ENCODE data around the gene LONP1. TPM values are rescaled to one million over a fixed set of nuclear protein-coding genes. Genes with fewer than 3 reads are reported as not detected.

The LONP1 gene
- total RNA-seq, 1 donor from 2014 or later, result 77.8 TPM

DNA sequence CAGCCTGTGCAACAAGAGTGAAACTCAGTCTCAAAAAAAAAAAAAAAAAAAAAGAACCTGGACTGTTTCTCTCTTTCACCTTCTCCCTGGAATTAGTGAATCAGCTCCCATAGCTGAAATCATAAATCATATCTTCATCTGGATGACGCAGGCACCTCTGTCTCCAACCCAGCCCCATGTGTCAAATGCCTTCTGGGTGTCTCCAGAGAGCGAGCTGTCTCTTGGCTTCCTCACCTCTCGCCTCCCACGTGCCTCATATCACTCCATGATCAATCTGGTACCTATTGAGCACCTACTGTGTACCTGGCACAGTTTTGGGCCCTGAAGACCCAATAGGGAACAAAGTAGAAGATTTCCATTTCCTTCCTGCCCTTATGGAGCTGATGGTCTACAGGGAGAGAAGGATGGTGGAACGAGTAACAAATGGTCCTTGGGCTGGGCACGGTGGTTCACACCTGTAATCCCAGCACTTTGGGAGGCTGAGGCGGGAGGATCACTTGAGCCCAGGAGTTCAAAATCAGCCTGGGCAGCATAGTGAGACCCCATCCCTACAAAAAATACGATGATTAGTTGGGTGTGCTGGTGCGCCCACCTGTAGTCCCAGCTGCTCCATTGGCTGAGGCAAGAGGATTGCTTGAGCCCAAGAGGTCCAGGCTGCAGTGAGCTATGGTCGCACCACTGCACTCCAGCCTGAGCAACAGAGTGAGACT lies 36.6 kb downstream of the LONP1 start:
- FAIRE-seq (no peak), DNase-seq (ENCODE audit: low read depth) (no peak)
- Mint-ChIP-seq H3K36me3 (ENCODE audit: low read depth, unreplicated experiment) (peaks cover 3% of the 10 kb centered on the region), H3K27me3 (ENCODE audit: low read depth, unreplicated experiment) (no peaks in the 10 kb centered on the region), H3K4me3 (ENCODE audit: unreplicated experiment) (peak overlapping the region; percentile 8), H3K27ac (ENCODE audit: unreplicated experiment) (no peak overlapping the region), H3K4me1 (ENCODE audit: low read depth, unreplicated experiment) (peaks cover 4% of the 10 kb centered on the region), H3K9me3 (ENCODE audit: unreplicated experiment) (peaks cover 2% of the 10 kb centered on the region)
- Histone ChIP-seq H2AFZ (ENCODE audit: low read depth, low read length) (no peak overlapping the region), H3K4me1 (ENCODE audit: insufficient read depth, low read length) (no peaks in the 10 kb centered on the region), H3K36me3 (ENCODE audit: insufficient read depth, low read length) (no peaks in the 10 kb centered on the region), H3K9ac (ENCODE audit: low read length) (no peak overlapping the region), H3K4me3 (ENCODE audit: insufficient read depth, low read depth, low read length) (no peak overlapping the region), H4K20me1 (ENCODE audit: insufficient read depth, low read length) (peaks cover 6% of the 10 kb centered on the region), H3K27ac (ENCODE audit: low read depth, low read length) (no peak overlapping the region), H3K4me2 (ENCODE audit: low read length) (no peak overlapping the region), H3K27me3 (ENCODE audit: insufficient read depth, low read length) (no peaks in the 10 kb centered on the region), H3K9me3 (ENCODE audit: insufficient read depth, low read depth, low read length) (no peaks in the 10 kb centered on the region), H3K79me2 (ENCODE audit: insufficient read depth, low read length) (peaks cover 12% of the 10 kb centered on the region)
- no peak for TF ChIP-seq EZH2 (IDR thresholded peaks at IDR 0.05; ENCODE audit: insufficient read depth, low read length)
- TF ChIP-seq, protein P1, sequence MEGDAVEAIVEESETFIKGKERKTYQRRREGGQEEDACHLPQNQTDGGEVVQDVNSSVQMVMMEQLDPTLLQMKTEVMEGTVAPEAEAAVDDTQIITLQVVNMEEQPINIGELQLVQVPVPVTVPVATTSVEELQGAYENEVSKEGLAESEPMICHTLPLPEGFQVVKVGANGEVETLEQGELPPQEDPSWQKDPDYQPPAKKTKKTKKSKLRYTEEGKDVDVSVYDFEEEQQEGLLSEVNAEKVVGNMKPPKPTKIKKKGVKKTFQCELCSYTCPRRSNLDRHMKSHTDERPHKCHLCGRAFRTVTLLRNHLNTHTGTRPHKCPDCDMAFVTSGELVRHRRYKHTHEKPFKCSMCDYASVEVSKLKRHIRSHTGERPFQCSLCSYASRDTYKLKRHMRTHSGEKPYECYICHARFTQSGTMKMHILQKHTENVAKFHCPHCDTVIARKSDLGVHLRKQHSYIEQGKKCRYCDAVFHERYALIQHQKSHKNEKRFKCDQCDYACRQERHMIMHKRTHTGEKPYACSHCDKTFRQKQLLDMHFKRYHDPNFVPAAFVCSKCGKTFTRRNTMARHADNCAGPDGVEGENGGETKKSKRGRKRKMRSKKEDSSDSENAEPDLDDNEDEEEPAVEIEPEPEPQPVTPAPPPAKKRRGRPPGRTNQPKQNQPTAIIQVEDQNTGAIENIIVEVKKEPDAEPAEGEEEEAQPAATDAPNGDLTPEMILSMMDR (IDR thresholded peaks at IDR 0.05; ENCODE audit: insufficient read depth, low read depth, low read length), result no peak

DNA sequence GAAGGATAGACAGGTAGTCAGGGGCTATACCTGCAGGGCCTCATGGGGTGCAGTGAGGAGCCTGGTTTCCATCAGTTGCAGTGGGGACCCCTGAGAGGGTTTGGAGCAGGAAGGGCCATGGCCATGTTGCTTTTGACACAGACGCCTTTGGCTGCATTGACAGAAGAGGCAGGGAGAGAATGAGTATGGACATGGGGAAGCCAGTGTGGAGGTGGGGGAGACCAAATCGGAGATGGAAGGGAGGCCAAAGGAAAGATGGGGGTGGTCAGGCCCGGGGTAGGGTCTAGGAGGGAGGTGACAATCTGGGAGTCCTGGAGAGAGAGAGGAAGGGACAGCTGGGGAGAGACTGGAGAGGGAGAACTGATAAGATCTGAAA lies 37.9 kb downstream of the LONP1 start:
- Histone ChIP-seq H3K79me2 (ENCODE audit: insufficient read depth, low read length) (peaks cover 12% of the 10 kb centered on the region), H3K27me3 (ENCODE audit: insufficient read depth, low read length) (no peaks in the 10 kb centered on the region), H3K9ac (ENCODE audit: low read length) (no peak overlapping the region), H3K4me3 (ENCODE audit: insufficient read depth, low read depth, low read length) (no peak overlapping the region), H3K27ac (ENCODE audit: low read depth, low read length) (no peak overlapping the region), H3K4me1 (ENCODE audit: insufficient read depth, low read length) (no peaks in the 10 kb centered on the region), H4K20me1 (ENCODE audit: insufficient read depth, low read length) (peaks cover 6% of the 10 kb centered on the region), H2AFZ (ENCODE audit: low read depth, low read length) (no peak overlapping the region), H3K36me3 (ENCODE audit: insufficient read depth, low read length) (no peaks in the 10 kb centered on the region), H3K9me3 (ENCODE audit: insufficient read depth, low read depth, low read length) (no peaks in the 10 kb centered on the region), H3K4me2 (ENCODE audit: low read length) (no peak overlapping the region)
- H3K27ac Mint-ChIP-seq (ENCODE audit: unreplicated experiment), result peak overlapping the region; percentile 23
- H3K9me3 Mint-ChIP-seq (ENCODE audit: unreplicated experiment), result no peaks in the 10 kb centered on the region
- H3K27me3 Mint-ChIP-seq (ENCODE audit: low read depth, unreplicated experiment), result no peaks in the 10 kb centered on the region
- no peak for FAIRE-seq
- H3K36me3 Mint-ChIP-seq (ENCODE audit: low read depth, unreplicated experiment), result peaks cover 3% of the 10 kb centered on the region
- TF ChIP-seq, protein P1 (IDR thresholded peaks at IDR 0.05; ENCODE audit: insufficient read depth, low read depth, low read length), result no peak
- TF ChIP-seq EZH2 (IDR thresholded peaks at IDR 0.05; ENCODE audit: insufficient read depth, low read length), result no peak
- DNase-seq (ENCODE audit: low read depth), result no peak
- peak overlapping the region; percentile 74 for H3K4me3 Mint-ChIP-seq (ENCODE audit: unreplicated experiment)
- peaks cover 4% of the 10 kb centered on the region for H3K4me1 Mint-ChIP-seq (ENCODE audit: low read depth, unreplicated experiment)
